Osteoblast (primary cell): Measurements from ENCODE around the gene EPHA8. TPM values are rescaled to one million over a fixed set of nuclear protein-coding genes. Genes with fewer than 3 reads are reported as not detected.

Experiments used
- DNase-seq: peaks from one replicate; pipeline ENCODE4 v3.0.0; 2011; ENCODE audit warnings: low spot score, mixed read lengths; ENCODE audit not compliant: insufficient read length; ENCODE audit errors: missing footprints
- H2AFZ ChIP-seq: 2 replicates; pipeline ENCODE4 v1.6.0; 2011; ENCODE audit warnings: mild to moderate bottlenecking, low read length
- H3K27ac ChIP-seq: 2 replicates; pipeline ENCODE4 v1.5.1; 2011; ENCODE audit warnings: mild to moderate bottlenecking, low read depth, low read length, moderate library complexity
- H3K27me3 ChIP-seq: 2 replicates; pipeline ENCODE4 v1.6.0; 2012; ENCODE audit warnings: mild to moderate bottlenecking, control low read depth, inconsistent platforms, low read length, moderate library complexity; ENCODE audit not compliant: insufficient read depth
- H3K36me3 ChIP-seq: 2 replicates; pipeline ENCODE4 v1.5.1; 2011; ENCODE audit warnings: mild to moderate bottlenecking, low read length, control low read depth, moderate library complexity; ENCODE audit not compliant: insufficient read depth
- H3K4me1 ChIP-seq: 2 replicates; pipeline ENCODE4 v1.5.1; 2011; ENCODE audit warnings: mild to moderate bottlenecking, low read length, control low read depth, moderate library complexity; ENCODE audit not compliant: insufficient read depth
- H3K4me2 ChIP-seq: 2 replicates; pipeline ENCODE4 v1.6.0; 2011; ENCODE audit warnings: mild to moderate bottlenecking, low read length; ENCODE audit not compliant: insufficient read depth
- H3K4me3 ChIP-seq: fragments of 200-600 bp; sonication (generic); 3 replicates; pipeline ENCODE4 v1.5.1; 2012; ENCODE audit warnings: mild to moderate bottlenecking, low read length, inconsistent platforms; ENCODE audit not compliant: insufficient read depth
- H3K79me2 ChIP-seq: 2 replicates; pipeline ENCODE4 v1.6.0; 2012; ENCODE audit warnings: mild to moderate bottlenecking, low read length, control low read depth, inconsistent platforms; ENCODE audit not compliant: insufficient read depth
- H3K9me3 ChIP-seq: 2 replicates; pipeline ENCODE4 v1.5.1; 2011; ENCODE audit warnings: low read depth, low read length, control low read depth
- H4K20me1 ChIP-seq: 2 replicates; pipeline ENCODE4 v1.6.0; 2012; ENCODE audit warnings: mild to moderate bottlenecking, low read length, control low read depth; ENCODE audit not compliant: insufficient read depth
- total RNA-seq: library from RNA; depleted of rRNA; stranded (reverse); fragments of >200 nt; gene quantifications from 2 replicates; pipeline ENCODE4 v1.2.3, GENCODE V29; 2012
- TF ChIP-seq, protein P1 (sequence below): IDR thresholded peaks from 2 replicates; pipeline ENCODE4 v1.5.1; 2011; ENCODE audit warnings: mild to moderate bottlenecking, low read depth, low read length, moderate library complexity; ENCODE audit errors: extremely low read depth

EPHA8 gene
- total RNA-seq, 1 donor = not detected

DNA sequence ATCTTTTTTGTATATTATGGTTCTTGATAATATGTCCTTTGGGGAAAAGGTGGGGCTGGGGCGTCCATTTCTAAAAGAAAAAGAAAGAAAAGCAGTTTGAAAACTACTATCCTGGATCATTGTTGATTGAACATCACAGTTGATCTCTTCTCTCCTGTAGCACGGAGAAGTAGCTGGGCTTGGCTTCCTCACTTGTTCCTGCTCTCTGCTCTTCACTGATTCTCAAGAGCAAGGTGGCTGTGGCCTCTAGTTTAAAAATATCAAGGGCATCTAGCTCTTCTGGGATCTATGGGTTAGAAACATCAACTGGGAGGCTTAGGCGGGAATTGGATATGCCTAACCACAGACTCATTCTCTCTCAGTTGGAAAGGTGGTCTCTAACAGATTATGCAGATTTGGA is 38.1 kb upstream of the EPHA8 start:
- no peaks in the 10 kb centered on the region for H3K27me3 ChIP-seq
- no peaks in the 10 kb centered on the region for H3K79me2 ChIP-seq
- TF ChIP-seq, protein P1, sequence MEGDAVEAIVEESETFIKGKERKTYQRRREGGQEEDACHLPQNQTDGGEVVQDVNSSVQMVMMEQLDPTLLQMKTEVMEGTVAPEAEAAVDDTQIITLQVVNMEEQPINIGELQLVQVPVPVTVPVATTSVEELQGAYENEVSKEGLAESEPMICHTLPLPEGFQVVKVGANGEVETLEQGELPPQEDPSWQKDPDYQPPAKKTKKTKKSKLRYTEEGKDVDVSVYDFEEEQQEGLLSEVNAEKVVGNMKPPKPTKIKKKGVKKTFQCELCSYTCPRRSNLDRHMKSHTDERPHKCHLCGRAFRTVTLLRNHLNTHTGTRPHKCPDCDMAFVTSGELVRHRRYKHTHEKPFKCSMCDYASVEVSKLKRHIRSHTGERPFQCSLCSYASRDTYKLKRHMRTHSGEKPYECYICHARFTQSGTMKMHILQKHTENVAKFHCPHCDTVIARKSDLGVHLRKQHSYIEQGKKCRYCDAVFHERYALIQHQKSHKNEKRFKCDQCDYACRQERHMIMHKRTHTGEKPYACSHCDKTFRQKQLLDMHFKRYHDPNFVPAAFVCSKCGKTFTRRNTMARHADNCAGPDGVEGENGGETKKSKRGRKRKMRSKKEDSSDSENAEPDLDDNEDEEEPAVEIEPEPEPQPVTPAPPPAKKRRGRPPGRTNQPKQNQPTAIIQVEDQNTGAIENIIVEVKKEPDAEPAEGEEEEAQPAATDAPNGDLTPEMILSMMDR = no peak
- no peak overlapping the region for H3K27ac ChIP-seq
- H2AFZ ChIP-seq = no peak overlapping the region
- no peaks in the 10 kb centered on the region for H3K4me1 ChIP-seq
- H3K4me3 ChIP-seq = no peak overlapping the region
- no peak for DNase-seq
- H3K4me2 ChIP-seq = no peak overlapping the region
- no peaks in the 10 kb centered on the region for H3K9me3 ChIP-seq
- H3K36me3 ChIP-seq = peaks cover 42% of the 10 kb centered on the region
- no peaks in the 10 kb centered on the region for H4K20me1 ChIP-seq

DNA sequence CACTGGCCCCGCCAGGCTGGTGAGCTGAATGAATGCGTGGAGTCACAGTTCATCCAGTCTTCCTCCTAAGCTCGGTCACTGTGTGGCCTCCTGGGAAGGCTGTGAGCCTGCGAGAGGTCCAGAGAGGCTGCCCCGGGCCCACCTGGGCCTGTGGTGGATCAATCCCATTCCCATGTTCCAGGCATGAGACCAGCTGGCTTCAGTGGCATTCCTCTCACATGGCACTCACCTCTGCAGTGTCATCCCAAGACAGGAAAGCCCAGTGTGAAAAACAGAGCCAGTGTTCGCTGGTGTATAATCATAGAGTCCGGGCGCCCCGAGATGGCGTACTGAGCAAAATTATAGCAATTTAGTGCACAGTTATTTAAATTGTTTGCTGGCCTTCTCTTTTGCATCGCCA is 37.6 kb upstream of the EPHA8 start:
- TF ChIP-seq, protein P1 = no peak
- Histone ChIP-seq H3K27ac (no peak overlapping the region), H3K4me3 (no peak overlapping the region), H3K27me3 (no peaks in the 10 kb centered on the region), H4K20me1 (no peaks in the 10 kb centered on the region), H3K79me2 (no peaks in the 10 kb centered on the region), H3K4me2 (no peak overlapping the region), H3K36me3 (peaks cover 41% of the 10 kb centered on the region), H2AFZ (no peak overlapping the region), H3K9me3 (no peaks in the 10 kb centered on the region), H3K4me1 (no peaks in the 10 kb centered on the region)
- DNase-seq = no peak

DNA sequence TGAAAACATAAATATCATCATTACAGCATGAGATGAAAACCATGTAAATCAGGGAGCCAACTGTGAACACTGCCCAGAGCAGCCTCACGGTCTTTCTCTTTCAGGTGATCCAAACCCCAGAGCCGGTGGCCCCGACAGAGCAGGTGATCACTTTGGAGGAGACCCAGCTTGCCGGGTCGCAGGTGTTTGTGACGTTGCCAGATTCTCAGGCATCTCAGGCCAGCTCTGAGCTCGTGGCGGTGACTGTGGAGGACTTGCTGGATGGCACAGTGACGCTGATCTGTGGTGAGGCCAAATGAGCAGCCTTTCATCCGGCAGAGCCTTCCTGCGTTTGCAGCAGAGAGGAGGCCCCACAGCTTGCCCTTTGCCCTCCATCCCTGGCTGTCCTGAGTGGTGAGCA is 37.2 kb upstream of the EPHA8 start:
- no peaks in the 10 kb centered on the region for H3K79me2 ChIP-seq

DNA sequence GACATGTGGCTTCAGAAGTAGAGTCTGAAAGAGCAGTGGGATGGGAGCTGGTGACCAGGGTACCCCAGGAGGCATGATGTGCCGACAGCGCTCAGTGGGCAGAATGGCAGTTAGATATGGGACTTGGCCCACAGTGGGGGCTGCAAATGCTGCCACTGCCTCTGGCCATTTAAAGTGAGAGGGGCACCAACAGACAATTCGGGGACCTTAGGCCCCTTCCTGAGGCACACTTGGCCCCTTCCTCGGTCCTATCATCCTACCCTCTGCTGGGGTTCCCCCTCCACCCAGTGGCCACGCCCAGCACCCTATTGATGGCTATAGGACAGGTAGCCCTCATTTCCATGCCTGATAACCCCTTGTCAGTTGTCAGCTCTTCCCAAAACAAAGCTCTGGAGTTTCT is 36.6 kb upstream of the EPHA8 start:
- no peaks in the 10 kb centered on the region for H3K79me2 ChIP-seq
- DNase-seq = no peak
- H3K9me3 ChIP-seq = no peaks in the 10 kb centered on the region
- peaks cover 33% of the 10 kb centered on the region for H3K36me3 ChIP-seq
- no peak overlapping the region for H3K4me2 ChIP-seq
- no peak overlapping the region for H2AFZ ChIP-seq
- no peaks in the 10 kb centered on the region for H4K20me1 ChIP-seq
- no peak overlapping the region for H3K4me3 ChIP-seq
- no peaks in the 10 kb centered on the region for H3K4me1 ChIP-seq
- TF ChIP-seq, protein P1 = no peak
- H3K27me3 ChIP-seq = no peaks in the 10 kb centered on the region
- no peak overlapping the region for H3K27ac ChIP-seq

More for the DNA sequence above, 37.2 kb upstream of the EPHA8 start:
- Histone ChIP-seq H3K27me3 (no peaks in the 10 kb centered on the region), H3K27ac (no peak overlapping the region), H3K4me2 (no peak overlapping the region), H3K4me1 (no peaks in the 10 kb centered on the region), H2AFZ (no peak overlapping the region), H4K20me1 (no peaks in the 10 kb centered on the region), H3K9me3 (no peaks in the 10 kb centered on the region), H3K36me3 (peaks cover 39% of the 10 kb centered on the region), H3K4me3 (no peak overlapping the region)
- TF ChIP-seq, protein P1 = no peak
- DNase-seq = no peak
